B cell (primary cell): ENCODE results near the gene GPI.

Source experiments
- EZH2 ChIP-seq: IDR thresholded peaks from 2 replicates; pipeline ENCODE4 v1.6.1; 2012; ENCODE audit warnings: borderline replicate concordance, low read depth, mild to moderate bottlenecking, moderate library complexity, low read length; ENCODE audit not compliant: insufficient read depth, poor library complexity, severe bottlenecking
- TF ChIP-seq, protein P1 (sequence below): fragments of 200-600 bp; IDR thresholded peaks from one replicate; pipeline ENCODE4 v1.8.0; 2022; ENCODE audit warnings: antibody characterized with exemption, mild to moderate bottlenecking

DNA sequence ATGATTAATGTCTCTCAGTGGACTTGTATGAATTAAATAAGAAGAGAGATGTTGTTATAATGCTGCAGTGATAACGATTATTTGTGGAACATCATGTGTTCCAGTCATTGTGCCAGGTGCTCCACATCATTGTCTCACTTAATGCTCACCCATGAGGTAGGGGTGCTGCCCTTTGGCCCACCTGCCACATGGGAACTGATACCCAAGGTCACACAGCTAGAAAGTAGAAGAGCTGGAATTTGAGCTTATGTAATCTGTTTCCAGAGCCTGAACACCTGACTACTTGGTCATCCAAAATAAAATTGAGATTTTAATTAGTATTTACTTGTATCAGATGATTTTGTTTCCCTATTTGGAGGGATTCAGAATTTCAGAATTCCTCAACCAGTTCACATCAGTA, 36.0 kb upstream of the GPI start:
- TF ChIP-seq, protein P1, sequence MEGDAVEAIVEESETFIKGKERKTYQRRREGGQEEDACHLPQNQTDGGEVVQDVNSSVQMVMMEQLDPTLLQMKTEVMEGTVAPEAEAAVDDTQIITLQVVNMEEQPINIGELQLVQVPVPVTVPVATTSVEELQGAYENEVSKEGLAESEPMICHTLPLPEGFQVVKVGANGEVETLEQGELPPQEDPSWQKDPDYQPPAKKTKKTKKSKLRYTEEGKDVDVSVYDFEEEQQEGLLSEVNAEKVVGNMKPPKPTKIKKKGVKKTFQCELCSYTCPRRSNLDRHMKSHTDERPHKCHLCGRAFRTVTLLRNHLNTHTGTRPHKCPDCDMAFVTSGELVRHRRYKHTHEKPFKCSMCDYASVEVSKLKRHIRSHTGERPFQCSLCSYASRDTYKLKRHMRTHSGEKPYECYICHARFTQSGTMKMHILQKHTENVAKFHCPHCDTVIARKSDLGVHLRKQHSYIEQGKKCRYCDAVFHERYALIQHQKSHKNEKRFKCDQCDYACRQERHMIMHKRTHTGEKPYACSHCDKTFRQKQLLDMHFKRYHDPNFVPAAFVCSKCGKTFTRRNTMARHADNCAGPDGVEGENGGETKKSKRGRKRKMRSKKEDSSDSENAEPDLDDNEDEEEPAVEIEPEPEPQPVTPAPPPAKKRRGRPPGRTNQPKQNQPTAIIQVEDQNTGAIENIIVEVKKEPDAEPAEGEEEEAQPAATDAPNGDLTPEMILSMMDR: no peak
- no peak for TF ChIP-seq EZH2
